Ishikawa (cell line): ENCODE data around the gene CHD1.

Experiments used
- RAD21 ChIP-seq: IDR thresholded peaks from 2 replicates; pipeline ENCODE4 v1.6.1; 2012; ENCODE audit warnings: low read depth
- TF ChIP-seq, protein P1 (sequence below): IDR thresholded peaks from 2 replicates; pipeline ENCODE4 v1.6.1; 2012; ENCODE audit warnings: low read depth, mild to moderate bottlenecking

- TF ChIP-seq RAD21: no peak
- TF ChIP-seq, protein P1, sequence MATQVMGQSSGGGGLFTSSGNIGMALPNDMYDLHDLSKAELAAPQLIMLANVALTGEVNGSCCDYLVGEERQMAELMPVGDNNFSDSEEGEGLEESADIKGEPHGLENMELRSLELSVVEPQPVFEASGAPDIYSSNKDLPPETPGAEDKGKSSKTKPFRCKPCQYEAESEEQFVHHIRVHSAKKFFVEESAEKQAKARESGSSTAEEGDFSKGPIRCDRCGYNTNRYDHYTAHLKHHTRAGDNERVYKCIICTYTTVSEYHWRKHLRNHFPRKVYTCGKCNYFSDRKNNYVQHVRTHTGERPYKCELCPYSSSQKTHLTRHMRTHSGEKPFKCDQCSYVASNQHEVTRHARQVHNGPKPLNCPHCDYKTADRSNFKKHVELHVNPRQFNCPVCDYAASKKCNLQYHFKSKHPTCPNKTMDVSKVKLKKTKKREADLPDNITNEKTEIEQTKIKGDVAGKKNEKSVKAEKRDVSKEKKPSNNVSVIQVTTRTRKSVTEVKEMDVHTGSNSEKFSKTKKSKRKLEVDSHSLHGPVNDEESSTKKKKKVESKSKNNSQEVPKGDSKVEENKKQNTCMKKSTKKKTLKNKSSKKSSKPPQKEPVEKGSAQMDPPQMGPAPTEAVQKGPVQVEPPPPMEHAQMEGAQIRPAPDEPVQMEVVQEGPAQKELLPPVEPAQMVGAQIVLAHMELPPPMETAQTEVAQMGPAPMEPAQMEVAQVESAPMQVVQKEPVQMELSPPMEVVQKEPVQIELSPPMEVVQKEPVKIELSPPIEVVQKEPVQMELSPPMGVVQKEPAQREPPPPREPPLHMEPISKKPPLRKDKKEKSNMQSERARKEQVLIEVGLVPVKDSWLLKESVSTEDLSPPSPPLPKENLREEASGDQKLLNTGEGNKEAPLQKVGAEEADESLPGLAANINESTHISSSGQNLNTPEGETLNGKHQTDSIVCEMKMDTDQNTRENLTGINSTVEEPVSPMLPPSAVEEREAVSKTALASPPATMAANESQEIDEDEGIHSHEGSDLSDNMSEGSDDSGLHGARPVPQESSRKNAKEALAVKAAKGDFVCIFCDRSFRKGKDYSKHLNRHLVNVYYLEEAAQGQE: no peak
These were observed 46.4 kb upstream of the CHD1 start for GRCh38 chr5:98975223-98975622.
